Cardiac muscle cell (in vitro differentiated cells and primary cell): ENCODE results near the gene STK26. TPM values are rescaled to one million over a fixed set of nuclear protein-coding genes. Genes with fewer than 3 reads are reported as not detected.

Experiments used
- DNase-seq, 2 donors: peaks; one replicate each; pipeline versions ENCODE4 v3.0.0 to v3.0.0-alpha.2; 2010 to 2017; ENCODE audit warnings: low read depth in 1 of 2, low spot score in 1 of 2
- H3K27ac ChIP-seq: fragments of 200-600 bp; sonication (generic); 2 replicates; pipeline ENCODE4 v1.5.1; 2016
- H3K27me3 ChIP-seq: fragments of 200-600 bp; sonication (generic); 2 replicates; pipeline ENCODE4 v1.6.0; 2016; ENCODE audit warnings: control low read depth
- H3K36me3 ChIP-seq: fragments of 200-600 bp; sonication (generic); 2 replicates; pipeline ENCODE4 v1.5.1; 2016; ENCODE audit warnings: control low read depth
- H3K4me1 ChIP-seq: fragments of 200-600 bp; sonication (generic); 2 replicates; pipeline ENCODE4 v1.8.1; 2017; ENCODE audit warnings: low read depth, mild to moderate bottlenecking, mixed run types
- H3K4me3 ChIP-seq: fragments of 200-600 bp; sonication (generic); 2 replicates; pipeline ENCODE4 v1.5.1; 2016; ENCODE audit warnings: mild to moderate bottlenecking
- H3K9me3 ChIP-seq: fragments of 200-600 bp; sonication (generic); 2 replicates; pipeline ENCODE4 v1.5.1; 2017; ENCODE audit warnings: low read depth, mild to moderate bottlenecking, control low read depth
- CTCF ChIP-seq: IDR thresholded peaks from 2 replicates; pipeline ENCODE4 v1.5.1; 2012; ENCODE audit warnings: low read depth, mild to moderate bottlenecking, low read length
- polyA plus RNA-seq: library from polyadenylated mRNA; unstranded; fragments of >200 nt; fragmentation: Nextera tagmentation; extraction: Ambion mirVana; gene quantifications from 2 replicates; pipeline ENCODE4 v1.2.1, GENCODE V29; 2016
- total RNA-seq: library from RNA; depleted of rRNA; stranded (reverse); fragments of >200 nt; gene quantifications from 2 replicates; pipeline ENCODE4 v1.2.3, GENCODE V29; 2016

STK26 gene
- total and polyA plus RNA-seq, 2 experiments from 2014 or later = 86.1 to 112 TPM

GRCh38 chrX:132015875-132016274 is 7.2 kb upstream of the STK26 start:
- no peak overlapping the region for H3K27ac ChIP-seq
- H3K4me1 ChIP-seq = no peaks in the 10 kb centered on the region
- no peak for TF ChIP-seq CTCF
- H3K4me3 ChIP-seq = no peak overlapping the region
- H3K36me3 ChIP-seq = no peaks in the 10 kb centered on the region
- H3K27me3 ChIP-seq = no peaks in the 10 kb centered on the region
- H3K9me3 ChIP-seq = no peaks in the 10 kb centered on the region
- DNase-seq = no peak

DNA sequence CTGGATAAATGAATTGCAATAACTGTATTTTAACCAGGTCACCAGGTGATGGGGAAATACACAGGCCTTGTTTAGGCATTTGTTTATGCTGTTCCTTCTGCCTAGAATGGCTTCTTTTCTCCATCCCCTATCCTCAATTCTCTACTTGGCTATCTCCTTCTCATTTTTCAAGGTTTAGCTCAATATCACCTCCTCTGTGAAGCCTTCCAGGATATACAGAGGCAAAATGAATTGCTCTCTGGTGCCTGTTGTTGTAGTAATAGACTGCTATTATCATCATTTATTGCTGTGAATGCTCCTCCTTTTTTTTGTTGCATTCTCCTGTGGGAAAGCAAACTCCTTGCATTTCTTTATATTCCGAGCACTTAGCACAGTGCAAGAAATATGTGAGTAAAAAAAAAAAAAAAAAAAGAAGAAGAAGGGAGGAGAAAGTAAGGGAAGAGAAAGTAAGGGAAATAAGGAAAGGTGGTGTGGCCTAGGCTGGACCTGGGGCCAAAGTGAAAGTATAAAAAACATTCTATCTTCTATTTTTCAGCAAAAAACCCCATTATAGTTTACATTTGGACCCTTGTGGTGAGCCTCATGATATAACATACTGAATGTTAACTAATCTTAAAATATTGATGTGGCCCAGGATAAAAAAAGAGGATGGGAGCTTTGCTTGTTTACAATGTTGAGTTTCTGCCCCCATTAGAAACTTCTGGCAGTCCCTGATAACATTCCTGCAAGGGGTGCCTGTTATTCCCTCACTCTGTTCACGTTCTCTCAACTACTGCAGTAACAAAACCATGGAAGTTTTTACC is 6.3 kb upstream of the STK26 start:
- DNase-seq = no peak
- H3K4me3 ChIP-seq = no peak overlapping the region
- no peak overlapping the region for H3K27ac ChIP-seq
- no peaks in the 10 kb centered on the region for H3K4me1 ChIP-seq
- no peaks in the 10 kb centered on the region for H3K9me3 ChIP-seq
- H3K36me3 ChIP-seq = no peaks in the 10 kb centered on the region
- no peaks in the 10 kb centered on the region for H3K27me3 ChIP-seq
- TF ChIP-seq CTCF = no peak

- no peak overlapping the region for H3K4me3 ChIP-seq
- no peaks in the 10 kb centered on the region for H3K36me3 ChIP-seq
- no peaks in the 10 kb centered on the region for H3K9me3 ChIP-seq
- H3K4me1 ChIP-seq = no peaks in the 10 kb centered on the region
- no peak for TF ChIP-seq CTCF
- DNase-seq = no peak
- H3K27ac ChIP-seq = no peak overlapping the region
- no peaks in the 10 kb centered on the region for H3K27me3 ChIP-seq
Observed at GRCh38 chrX:132017431-132018185, 5.5 kb upstream of the STK26 start.

DNA sequence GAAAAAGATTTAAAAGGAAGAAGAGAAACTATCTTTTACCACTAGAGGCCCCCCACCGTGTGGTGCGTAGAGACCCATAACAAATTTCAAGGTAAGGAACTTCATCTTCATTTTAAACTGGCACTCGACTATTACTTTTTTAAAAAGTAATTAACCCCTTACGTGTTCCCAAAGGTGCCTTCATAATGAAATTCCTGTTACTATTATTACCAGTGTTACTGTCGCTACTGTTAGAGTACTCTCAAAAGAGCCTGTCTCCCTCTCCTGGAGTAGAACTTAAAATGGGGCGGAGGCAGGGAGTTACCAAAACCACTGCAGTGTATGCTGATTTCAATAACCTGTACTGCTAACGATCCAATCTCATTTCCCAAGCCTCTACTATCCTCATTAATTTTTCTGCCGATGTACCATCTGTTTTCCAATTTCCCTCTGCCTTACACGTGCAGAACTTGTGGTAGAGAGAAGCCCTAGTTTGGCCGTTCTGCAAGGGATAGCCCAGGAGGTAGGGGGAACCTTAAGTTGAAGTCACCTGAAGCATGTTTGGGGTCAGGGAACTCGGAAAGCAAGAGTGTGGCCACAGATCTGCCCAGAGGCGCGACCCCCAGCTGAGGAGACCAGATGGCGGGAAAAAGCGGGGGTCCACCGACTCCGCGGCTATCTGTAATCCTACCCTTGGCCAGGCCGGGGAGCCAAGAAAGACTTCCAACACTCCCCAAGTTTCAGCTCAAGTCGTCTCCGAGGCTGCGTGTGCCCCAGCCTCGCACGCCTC is 720 bp upstream of the STK26 start:
- H3K4me1 ChIP-seq = peaks cover 22% of the 10 kb centered on the region
- peak overlapping the region; percentile 90 for H3K27ac ChIP-seq
- no peaks in the 10 kb centered on the region for H3K27me3 ChIP-seq
- peak; percentile 30 for TF ChIP-seq CTCF
- H3K9me3 ChIP-seq = no peaks in the 10 kb centered on the region
- peak; percentile 10 to 28 for DNase-seq
- peak overlapping the region; percentile 80 for H3K4me3 ChIP-seq
- no peaks in the 10 kb centered on the region for H3K36me3 ChIP-seq

DNA sequence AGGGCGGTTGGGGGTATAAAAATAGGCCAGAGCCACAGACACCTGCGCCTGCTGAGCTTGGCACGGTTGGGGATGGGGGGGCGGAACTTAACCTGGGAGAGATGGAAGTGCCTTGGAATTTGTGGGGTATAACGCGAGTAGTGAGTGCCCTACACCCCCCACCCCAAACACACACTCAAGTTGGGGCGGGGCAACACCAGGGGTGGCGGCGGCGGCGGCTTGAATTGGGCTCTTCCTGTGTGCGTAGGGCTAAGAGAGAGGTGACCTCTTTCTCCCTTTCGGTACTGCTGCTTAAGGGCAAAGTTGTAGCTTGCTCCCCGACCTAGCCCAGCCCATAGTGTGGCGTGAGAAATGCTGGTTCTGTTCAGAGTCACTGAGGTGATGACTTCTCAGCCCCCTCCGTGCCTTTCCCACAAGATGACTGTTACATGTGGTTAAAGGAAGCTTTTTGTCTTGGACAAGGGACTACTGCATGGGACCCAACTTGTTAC is 839 bp downstream of the STK26 start:
- H3K4me1 ChIP-seq = peaks cover 22% of the 10 kb centered on the region
- no peak for TF ChIP-seq CTCF
- peak overlapping the region; percentile 80 for H3K4me3 ChIP-seq
- H3K27me3 ChIP-seq = no peaks in the 10 kb centered on the region
- peak overlapping the region; percentile 90 for H3K27ac ChIP-seq
- peak in 1 of 2 donors; percentile 68 for DNase-seq
- H3K9me3 ChIP-seq = no peaks in the 10 kb centered on the region
- H3K36me3 ChIP-seq = no peaks in the 10 kb centered on the region
